Testis (tissue), 3 donors: ENCODE measurements around the gene SLC25A21. TPM values are rescaled to one million over a fixed set of nuclear protein-coding genes. Genes with fewer than 3 reads are reported as not detected.

ENCODE experiments used
- DNase-seq: peaks from one replicate; pipeline ENCODE4 v3.0.0-alpha.2; 2019
- H3K27ac ChIP-seq, 2 donors: fragments of 200-600 bp; sonication (generic); one replicate each; pipeline ENCODE4 v1.5.1; 2019
- H3K27me3 ChIP-seq: fragments of 200-600 bp; sonication (generic); one replicate; pipeline ENCODE4 v1.5.1; 2019
- H3K36me3 ChIP-seq: fragments of 200-600 bp; sonication (generic); one replicate; pipeline ENCODE4 v1.5.1; 2017; ENCODE audit warnings: low read depth; ENCODE audit errors: missing control alignments
- H3K4me1 ChIP-seq: fragments of 200-600 bp; sonication (generic); one replicate; pipeline ENCODE4 v1.5.1; 2019
- H3K4me3 ChIP-seq, 2 donors: fragments of 200-600 bp; sonication (generic); one replicate each; pipeline ENCODE4 v1.5.1; 2017 to 2019
- H3K9me3 ChIP-seq: fragments of 200-600 bp; sonication (generic); one replicate; pipeline ENCODE4 v1.5.1; 2017
- POLR2A ChIP-seq: fragments of 450-650 bp; IDR thresholded peaks from one replicate; pipeline ENCODE4 v1.6.1; 2017; ENCODE audit warnings: antibody characterized with exemption, mild to moderate bottlenecking, moderate library complexity
- WGBS, 2 donors: methylation state at CpG; one replicate each; pipeline ENCODE4 v1.1.5; 2018; 5-methylcytosine and 5-hydroxymethylcytosine counted together
- intact Hi-C: fragments of 100-400 bp; cut with DNase I; formaldehyde crosslinking; loops from one replicate; pipeline ENCODE4 v1.15.1; 2023; ENCODE audit warnings: low total_unique reads
- polyA plus RNA-seq: library from polyadenylated mRNA; stranded (reverse); fragments of 350-450 nt; fragmentation: Illumina TruSeq; extraction: RNeasy Lipid Tissue Mini Kit (QIAGEN cat#74804); gene quantifications from one replicate; pipeline ENCODE4 v1.2.3, GENCODE V29; 2014; ENCODE audit warnings: low read depth, low replicate concordance; ENCODE audit not compliant: insufficient read depth
- total RNA-seq, 2 donors: library from RNA; depleted of rRNA; stranded (reverse); fragments of >200 nt; gene quantifications; one replicate each; pipeline ENCODE4 v1.2.3, GENCODE V29; 2016
- TF ChIP-seq, protein P1 (sequence below), 3 experiments: fragments of 450-650 bp in 2 of 3; fragments of 200-600 bp in 1 of 3; sonication (generic) in 1 of 3; IDR thresholded peaks; one replicate each; pipeline ENCODE4 v1.5.1; 2016 to 2019; ENCODE audit warnings: antibody characterized with exemption in 3 of 3, mild to moderate bottlenecking in 2 of 3, moderate library complexity in 1 of 3

Gene SLC25A21
- total and polyA plus RNA-seq, 3 donors from 2014 or later = 4.4 to 16.0 (median 13.6) TPM

DNA sequence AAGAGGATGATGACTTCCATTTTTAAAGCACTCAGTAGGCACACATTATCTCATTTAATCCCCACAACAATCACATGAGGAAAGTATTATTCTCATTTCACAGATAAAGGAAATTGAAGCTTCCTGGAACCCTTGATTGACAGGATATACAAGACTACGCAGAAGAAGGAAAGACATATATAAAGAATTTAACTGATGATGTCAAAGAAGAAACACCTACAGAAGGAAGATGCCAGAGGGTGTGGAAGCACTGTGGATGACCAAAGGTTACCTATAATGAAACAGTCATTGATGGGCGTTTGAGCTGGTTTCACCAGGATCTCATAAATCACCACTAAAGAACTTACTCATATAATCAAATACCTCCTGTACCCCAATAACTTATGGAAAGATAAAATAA, 197.4 kb downstream of the SLC25A21 start:
- no peaks in the 10 kb centered on the region for H3K9me3 ChIP-seq
- H3K4me1 ChIP-seq = no peaks in the 10 kb centered on the region
- intact Hi-C loops = no loop called here
- WGBS, 2 donors = 89 to 94% methylated on average over 2 of the region's 2 CpGs
- DNase-seq = no peak
- H3K27me3 ChIP-seq = no peaks in the 10 kb centered on the region
- no peak overlapping the region for H3K27ac ChIP-seq
- no peak overlapping the region for H3K4me3 ChIP-seq
- no peak for TF ChIP-seq POLR2A
- TF ChIP-seq, protein P1, sequence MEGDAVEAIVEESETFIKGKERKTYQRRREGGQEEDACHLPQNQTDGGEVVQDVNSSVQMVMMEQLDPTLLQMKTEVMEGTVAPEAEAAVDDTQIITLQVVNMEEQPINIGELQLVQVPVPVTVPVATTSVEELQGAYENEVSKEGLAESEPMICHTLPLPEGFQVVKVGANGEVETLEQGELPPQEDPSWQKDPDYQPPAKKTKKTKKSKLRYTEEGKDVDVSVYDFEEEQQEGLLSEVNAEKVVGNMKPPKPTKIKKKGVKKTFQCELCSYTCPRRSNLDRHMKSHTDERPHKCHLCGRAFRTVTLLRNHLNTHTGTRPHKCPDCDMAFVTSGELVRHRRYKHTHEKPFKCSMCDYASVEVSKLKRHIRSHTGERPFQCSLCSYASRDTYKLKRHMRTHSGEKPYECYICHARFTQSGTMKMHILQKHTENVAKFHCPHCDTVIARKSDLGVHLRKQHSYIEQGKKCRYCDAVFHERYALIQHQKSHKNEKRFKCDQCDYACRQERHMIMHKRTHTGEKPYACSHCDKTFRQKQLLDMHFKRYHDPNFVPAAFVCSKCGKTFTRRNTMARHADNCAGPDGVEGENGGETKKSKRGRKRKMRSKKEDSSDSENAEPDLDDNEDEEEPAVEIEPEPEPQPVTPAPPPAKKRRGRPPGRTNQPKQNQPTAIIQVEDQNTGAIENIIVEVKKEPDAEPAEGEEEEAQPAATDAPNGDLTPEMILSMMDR (IDR thresholded peaks at IDR 0.05) = no peak
- H3K36me3 ChIP-seq = no peaks in the 10 kb centered on the region

GRCh38 chr14:36973806-36974442, 198.5 kb downstream of the SLC25A21 start:
- H3K4me3 ChIP-seq = no peak overlapping the region
- H3K27me3 ChIP-seq = no peaks in the 10 kb centered on the region
- TF ChIP-seq, protein P1 (IDR thresholded peaks at IDR 0.05) = no peak
- no peak for TF ChIP-seq POLR2A
- H3K27ac ChIP-seq = no peak overlapping the region
- H3K9me3 ChIP-seq = no peaks in the 10 kb centered on the region
- no peak for DNase-seq
- 76 to 78% methylated on average over 1 of the region's 1 CpG for WGBS, 2 donors
- intact Hi-C loops = no loop called here
- no peaks in the 10 kb centered on the region for H3K36me3 ChIP-seq
- no peaks in the 10 kb centered on the region for H3K4me1 ChIP-seq

DNA sequence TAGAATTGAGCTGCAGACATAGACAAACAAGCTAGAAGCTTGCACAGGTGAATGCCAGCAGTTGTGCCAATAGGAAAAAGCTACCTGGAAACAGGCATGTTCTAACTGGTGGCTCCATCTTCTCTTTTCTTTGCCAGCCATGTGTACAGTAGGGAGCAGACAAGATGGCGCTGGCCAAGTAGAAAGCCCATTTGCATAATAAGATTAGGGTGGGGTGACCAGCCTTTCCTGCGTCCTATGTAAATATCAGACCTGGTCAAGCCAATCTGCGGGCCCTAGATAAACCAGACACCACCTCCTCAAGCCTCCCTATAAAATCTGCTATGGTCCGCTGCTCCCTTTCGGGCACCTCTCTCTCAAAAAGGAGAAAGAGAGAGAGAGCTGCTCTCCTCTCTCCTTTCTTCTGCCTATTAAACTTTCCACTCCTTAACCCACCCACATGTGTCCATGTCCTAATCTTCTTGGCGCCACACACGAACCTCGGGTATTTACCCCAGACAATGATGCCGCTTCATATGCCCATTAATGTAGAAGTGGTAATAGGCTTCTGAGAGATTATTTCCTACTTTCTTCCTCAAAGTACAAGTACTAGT, 201.0 kb downstream of the SLC25A21 start:
- Histone ChIP-seq H3K4me3 (no peak overlapping the region), H3K36me3 (no peaks in the 10 kb centered on the region), H3K4me1 (no peaks in the 10 kb centered on the region), H3K9me3 (no peaks in the 10 kb centered on the region), H3K27ac (no peak overlapping the region), H3K27me3 (no peaks in the 10 kb centered on the region)
- intact Hi-C loops = no loop called here
- no peak for DNase-seq
- TF ChIP-seq, protein P1 (IDR thresholded peaks at IDR 0.05) = no peak
- no peak for TF ChIP-seq POLR2A
- whole genome bisulfite sequencing, 2 donors = 92 to 95% methylated on average over 9 of the region's 9 CpGs

DNA sequence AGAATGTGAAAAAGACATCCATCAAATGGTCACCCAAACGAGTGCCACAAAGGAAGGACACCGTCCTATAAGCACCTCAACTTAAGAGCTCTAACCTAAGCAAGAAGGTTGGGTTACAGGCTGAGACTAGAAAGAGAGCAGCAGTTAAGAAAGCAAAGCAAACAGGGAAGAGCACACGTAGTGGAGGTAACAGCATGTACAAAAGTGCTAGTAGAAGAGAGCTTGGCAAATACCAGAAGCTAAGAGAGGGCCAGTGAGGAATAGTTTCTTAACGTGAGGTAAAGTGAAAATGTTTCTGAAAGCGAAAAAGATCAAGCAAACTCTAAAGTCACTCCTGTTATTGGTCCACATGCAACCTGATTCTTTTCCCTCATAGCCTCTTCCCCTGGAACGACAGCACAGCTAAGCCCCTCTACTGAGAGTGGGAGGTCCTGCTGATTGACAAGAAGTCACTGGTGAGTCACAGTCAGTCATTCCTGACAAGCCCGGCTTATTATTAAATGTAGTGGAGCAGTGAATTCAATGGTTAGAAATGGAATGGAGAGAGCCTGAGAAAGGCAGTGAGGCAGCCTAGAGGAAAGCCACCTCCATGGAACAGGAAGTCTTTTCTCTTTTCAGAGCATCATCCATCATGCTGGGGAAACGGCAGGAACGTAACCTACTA, 204.4 kb downstream of the SLC25A21 start:
- intact Hi-C loops = no loop called here
- no peaks in the 10 kb centered on the region for H3K36me3 ChIP-seq
- no peaks in the 10 kb centered on the region for H3K4me1 ChIP-seq
- H3K9me3 ChIP-seq = no peaks in the 10 kb centered on the region
- WGBS, 2 donors = 69% methylated on average over 9 of the region's 9 CpGs
- no peak overlapping the region for H3K27ac ChIP-seq
- no peaks in the 10 kb centered on the region for H3K27me3 ChIP-seq
- H3K4me3 ChIP-seq = no peak overlapping the region
- DNase-seq = no peak
- TF ChIP-seq POLR2A = no peak
- TF ChIP-seq, protein P1 (IDR thresholded peaks at IDR 0.05) = no peak
